BLaER1 treated with 17β-estradiol and CSF1 and Interleukin-3, amounts not matched to agents 10 nM and 100 nM (cell line): ENCODE results near the gene CTDSP2.
A peak's percentile ranks its signal among the peaks of the same experiment; 100 is the strongest.

Experiments used
- H3K27ac ChIP-seq, 11 experiments: shearing (Covaris generic); formaldehyde crosslinking; 2 replicates each; pipeline ENCODE4 v1.8.1; 2022
- H3K27me3 ChIP-seq, 11 experiments: shearing (Covaris generic); formaldehyde crosslinking; 2 replicates each; pipeline ENCODE4 v1.8.1; 2022
- H3K36me3 ChIP-seq, 11 experiments: shearing (Covaris generic); formaldehyde crosslinking; 2 replicates each; pipeline ENCODE4 v1.8.1; 2022
- H3K4me1 ChIP-seq, 10 experiments: shearing (Covaris generic); formaldehyde crosslinking; 2 replicates each; pipeline ENCODE4 v1.8.1; 2022
- H3K4me2 ChIP-seq, 11 experiments: shearing (Covaris generic); formaldehyde crosslinking; 2 replicates each; pipeline ENCODE4 v1.8.1; 2022
- H3K4me3 ChIP-seq, 10 experiments: shearing (Covaris generic); formaldehyde crosslinking; 2 replicates each; pipeline ENCODE4 v1.8.1; 2022
- H3K9ac ChIP-seq, 11 experiments: shearing (Covaris generic); formaldehyde crosslinking; 2 replicates each; pipeline ENCODE4 v1.8.1; 2022
- H3K9me3 ChIP-seq, 11 experiments: shearing (Covaris generic); formaldehyde crosslinking; replicated peaks in 1 of 11; 2 replicates each; pipeline ENCODE4 v1.8.1; 2022
- H4K20me1 ChIP-seq, 11 experiments: shearing (Covaris generic); formaldehyde crosslinking; 2 replicates each; pipeline ENCODE4 v1.8.1; 2022
- Cebpa-rat ChIP-seq, 11 experiments: shearing (Covaris generic); IDR thresholded peaks; 2 replicates each; pipeline ENCODE4 v1.8.1; 2022

Gene CTDSP2

GRCh38 chr12:57836442-57837375 is 9.8 kb downstream of the CTDSP2 start:
- Histone ChIP-seq H3K4me2 (peak overlapping the region; percentile 82 to 99 (median 95)), H3K9me3 (no peaks in the 10 kb centered on the region), H3K9ac (peak overlapping the region; percentile 15 to 62 (median 40); a peak in 18 of 22 replicates), H3K4me3 (peak overlapping the region; percentile 14 to 55 (median 26); a peak in 16 of 20 replicates), H4K20me1 (peaks cover 100% of the 10 kb centered on the region in 11 experiments), H3K4me1 (peaks cover 99 to 100% (median 100%) of the 10 kb centered on the region in 10 experiments), H3K36me3 (peaks cover 0 to 13% (median 0%) of the 10 kb centered on the region in 11 experiments; a peak in 5 of 22 replicates), H3K27me3 (no peaks in the 10 kb centered on the region), H3K27ac (peak overlapping the region in 10 of 11 experiments; percentile 7 to 71 (median 59); a peak in 18 of 22 replicates)
- no peak for TF ChIP-seq Cebpa-rat (IDR thresholded peaks at IDR 0.05)

- Histone ChIP-seq H3K4me3 (peak overlapping the region in 7 of 10 experiments; percentile 4 to 55 (median 26); a peak in 7 of 20 replicates), H3K27me3 (no peaks in the 10 kb centered on the region), H3K9ac (peak overlapping the region; percentile 15 to 62 (median 40); a peak in 16 of 22 replicates), H3K4me1 (peaks cover 92 to 100% (median 97%) of the 10 kb centered on the region in 10 experiments), H3K27ac (peak overlapping the region in 10 of 11 experiments; percentile 7 to 71 (median 59); a peak in 19 of 22 replicates), H3K9me3 (no peaks in the 10 kb centered on the region), H4K20me1 (peaks cover 100% of the 10 kb centered on the region in 11 experiments), H3K36me3 (peaks cover 0 to 16% (median 0%) of the 10 kb centered on the region in 11 experiments; a peak in 5 of 22 replicates), H3K4me2 (peak overlapping the region; percentile 82 to 99 (median 95))
- no peak for TF ChIP-seq Cebpa-rat (IDR thresholded peaks at IDR 0.05)
Measured at GRCh38 chr12:57835366-57836288, 10.9 kb downstream of the CTDSP2 start.

- Histone ChIP-seq H4K20me1 (peaks cover 99 to 100% (median 100%) of the 10 kb centered on the region in 11 experiments), H3K36me3 (peaks cover 2 to 22% (median 7%) of the 10 kb centered on the region in 11 experiments; a peak in 20 of 22 replicates), H3K27ac (0 out of 22 replicates have a peak overlapping the region, but pooled peaks of 1 of the 11 experiments have one; percentile 5), H3K9me3 (no peaks in the 10 kb centered on the region), H3K27me3 (no peaks in the 10 kb centered on the region), H3K4me3 (no peak overlapping the region), H3K4me2 (peak overlapping the region; percentile 82 to 99 (median 95)), H3K4me1 (peaks cover 79 to 100% (median 85%) of the 10 kb centered on the region in 10 experiments), H3K9ac (0 out of 22 replicates have a peak overlapping the region, but pooled peaks of 2 of the 11 experiments have one; percentile 6 to 8)
- TF ChIP-seq Cebpa-rat (IDR thresholded peaks at IDR 0.05), result no peak
Measured at GRCh38 chr12:57834086-57834876, 12.2 kb downstream of the CTDSP2 start.

GRCh38 chr12:57833672-57834071 is 12.9 kb downstream of the CTDSP2 start:
- H3K27ac ChIP-seq, result no peak overlapping the region
- peaks cover 8 to 28% (median 13%) of the 10 kb centered on the region in 11 experiments for H3K36me3 ChIP-seq
- no peaks in the 10 kb centered on the region for H3K27me3 ChIP-seq
- H3K9ac ChIP-seq, result 0 out of 22 replicates have a peak overlapping the region, but pooled peaks of 3 of the 11 experiments have one; percentile 0 to 34 (median 5)
- H3K9me3 ChIP-seq, result no peaks in the 10 kb centered on the region
- H3K4me2 ChIP-seq, result peak overlapping the region; percentile 82 to 99 (median 95)
- no peak for TF ChIP-seq Cebpa-rat (IDR thresholded peaks at IDR 0.05)
- H3K4me3 ChIP-seq, result no peak overlapping the region
- peaks cover 73 to 100% (median 81%) of the 10 kb centered on the region in 10 experiments for H3K4me1 ChIP-seq
- H4K20me1 ChIP-seq, result peaks cover 98 to 100% (median 100%) of the 10 kb centered on the region in 11 experiments

- Histone ChIP-seq H4K20me1 (peaks cover 91 to 100% (median 98%) of the 10 kb centered on the region in 11 experiments), H3K9me3 (no peaks in the 10 kb centered on the region), H3K9ac (peak overlapping the region in 6 of 11 experiments; percentile 0 to 37 (median 11); a peak in 4 of 22 replicates), H3K27me3 (no peaks in the 10 kb centered on the region), H3K4me1 (peaks cover 66 to 100% (median 74%) of the 10 kb centered on the region in 10 experiments), H3K4me2 (peak overlapping the region; percentile 82 to 99 (median 95)), H3K36me3 (peaks cover 15 to 35% (median 20%) of the 10 kb centered on the region in 11 experiments), H3K4me3 (no peak overlapping the region), H3K27ac (0 out of 22 replicates have a peak overlapping the region, but pooled peaks of 1 of the 11 experiments have one; percentile 31)
- no peak for TF ChIP-seq Cebpa-rat (IDR thresholded peaks at IDR 0.05)
Measured at GRCh38 chr12:57832966-57833365, 13.6 kb downstream of the CTDSP2 start.

GRCh38 chr12:57830393-57830792 is 16.1 kb downstream of the CTDSP2 start:
- H4K20me1 ChIP-seq, result peaks cover 74 to 100% (median 94%) of the 10 kb centered on the region in 11 experiments

GRCh38 chr12:57829025-57829777 is 17.3 kb downstream of the CTDSP2 start:
- Histone ChIP-seq H3K27me3 (no peaks in the 10 kb centered on the region), H3K9ac (peak overlapping the region in 5 of 11 experiments; percentile 6 to 49 (median 22); a peak in 7 of 22 replicates), H3K27ac (peak overlapping the region in 3 of 11 experiments; percentile 25 to 51 (median 40); a peak in 4 of 22 replicates), H3K4me2 (peak overlapping the region in 3 of 11 experiments; percentile 30 to 99 (median 96); a peak in 5 of 22 replicates), H4K20me1 (peaks cover 62 to 100% (median 94%) of the 10 kb centered on the region in 11 experiments), H3K4me3 (no peak overlapping the region), H3K9me3 (no peaks in the 10 kb centered on the region), H3K36me3 (peaks cover 52 to 73% (median 58%) of the 10 kb centered on the region in 11 experiments), H3K4me1 (peaks cover 28 to 70% (median 36%) of the 10 kb centered on the region in 10 experiments)
- no peak for TF ChIP-seq Cebpa-rat (IDR thresholded peaks at IDR 0.05)

More at GRCh38 chr12:57830393-57830792, 16.1 kb downstream of the CTDSP2 start:
- H3K27me3 ChIP-seq, result no peaks in the 10 kb centered on the region
- peaks cover 40 to 61% (median 46%) of the 10 kb centered on the region in 11 experiments for H3K36me3 ChIP-seq
- peaks cover 40 to 81% (median 48%) of the 10 kb centered on the region in 10 experiments for H3K4me1 ChIP-seq
- peak overlapping the region in 4 of 11 experiments; percentile 3 to 46 (median 19); a peak in 3 of 22 replicates for H3K27ac ChIP-seq
- H3K9ac ChIP-seq, result peak overlapping the region in 5 of 11 experiments; percentile 7 to 43 (median 30); a peak in 2 of 22 replicates
- no peak for TF ChIP-seq Cebpa-rat (IDR thresholded peaks at IDR 0.05)
- no peaks in the 10 kb centered on the region for H3K9me3 ChIP-seq
- no peak overlapping the region for H3K4me3 ChIP-seq
- H3K4me2 ChIP-seq, result peak overlapping the region in 2 of 11 experiments; percentile 96 to 99; a peak in 4 of 22 replicates
